DOHH2 (cell line): ENCODE measurements around the gene COX8A.

Experiments used
- H3F3A ChIP-seq: fragments of 200-600 bp; sonication (generic), shearing (Covaris generic); 2 replicates; pipeline ENCODE4 v1.6.0; 2016; ENCODE audit warnings: antibody characterized with exemption, mild to moderate bottlenecking; ENCODE audit not compliant: control insufficient read depth, insufficient read depth
- H3K27ac ChIP-seq: fragments of 200-600 bp; sonication (generic); 2 replicates; pipeline ENCODE4 v1.5.1; 2014; ENCODE audit warnings: low read depth, mild to moderate bottlenecking, low read length, moderate library complexity
- H3K27me3 ChIP-seq: fragments of 200-600 bp; sonication (generic); 2 replicates; pipeline ENCODE4 v1.6.1; 2014; ENCODE audit warnings: mild to moderate bottlenecking, low read length, mixed read lengths; ENCODE audit not compliant: control insufficient read depth
- H3K36me3 ChIP-seq: fragments of 200-600 bp; sonication (generic); 2 replicates; pipeline ENCODE4 v1.6.1; 2014; ENCODE audit warnings: mild to moderate bottlenecking, low read length, moderate library complexity, mixed read lengths; ENCODE audit not compliant: control insufficient read depth
- H3K4me1 ChIP-seq: fragments of 200-600 bp; sonication (generic); 2 replicates; pipeline ENCODE4 v1.6.1; 2014; ENCODE audit warnings: mild to moderate bottlenecking, low read length, mixed read lengths; ENCODE audit not compliant: control insufficient read depth
- H3K4me2 ChIP-seq: fragments of 200-600 bp; sonication (generic); 2 replicates; pipeline ENCODE4 v1.6.0; 2014; ENCODE audit warnings: mild to moderate bottlenecking, low read length, moderate library complexity
- H3K4me3 ChIP-seq: fragments of 200-600 bp; sonication (generic); 2 replicates; pipeline ENCODE4 v1.5.1; 2014; ENCODE audit warnings: mild to moderate bottlenecking, low read length, mixed read lengths
- H3K79me2 ChIP-seq: fragments of 200-600 bp; sonication (generic); 2 replicates; pipeline ENCODE4 v1.6.1; 2014; ENCODE audit warnings: mild to moderate bottlenecking, low read length, mixed read lengths; ENCODE audit not compliant: control insufficient read depth
- H3K9me2 ChIP-seq: fragments of 200-600 bp; sonication (generic); replicated peaks from 2 replicates; pipeline ENCODE4 v1.6.1; 2014; ENCODE audit warnings: mild to moderate bottlenecking, low read length, mixed read lengths; ENCODE audit not compliant: control insufficient read depth
- H3K9me3 ChIP-seq: fragments of 200-600 bp; sonication (generic); 2 replicates; pipeline ENCODE4 v1.6.1; 2014; ENCODE audit warnings: antibody characterized with exemption, low read length, mixed read lengths; ENCODE audit not compliant: control insufficient read depth, insufficient read depth
- H4K20me1 ChIP-seq: fragments of 200-600 bp; sonication (generic); 2 replicates; pipeline ENCODE4 v1.6.0; 2014; ENCODE audit warnings: low read depth, mild to moderate bottlenecking, antibody characterized with exemption, low read length, moderate library complexity; ENCODE audit not compliant: control insufficient read depth, insufficient read depth
- CTCF ChIP-seq: fragments of 200-600 bp; sonication (generic); IDR thresholded peaks from one replicate; pipeline ENCODE4 v1.5.1; 2014; ENCODE audit warnings: antibody characterized with exemption, mild to moderate bottlenecking, low read depth, low read length; ENCODE audit not compliant: poor library complexity, severe bottlenecking
- EZH2phosphoT487 ChIP-seq: fragments of 200-600 bp; sonication (generic); IDR thresholded peaks from 2 replicates; pipeline ENCODE4 v1.6.1; 2017; ENCODE audit warnings: borderline replicate concordance, mild to moderate bottlenecking, antibody characterized with exemption, low read length, moderate library complexity, mixed read lengths

The COX8A gene

GRCh38 chr11:64003807-64004589 is 29.6 kb downstream of the COX8A start:
- Histone ChIP-seq H3K79me2 (no peaks in the 10 kb centered on the region), H3K27me3 (peaks cover 12% of the 10 kb centered on the region), H3K9me2 (no peaks in the 10 kb centered on the region), H3K9me3 (no peaks in the 10 kb centered on the region), H3K4me2 (no peak overlapping the region), H3K36me3 (no peaks in the 10 kb centered on the region), H3K4me3 (no peak overlapping the region), H4K20me1 (0 out of 2 replicates have a peak, but pooled peaks cover 4% of the 10 kb centered on the region), H3K4me1 (peaks cover 27% of the 10 kb centered on the region), H3F3A (no peaks in the 10 kb centered on the region), H3K27ac (no peak overlapping the region)
- TF ChIP-seq EZH2phosphoT487 (no peak), CTCF (no peak)

- 0 out of 2 replicates have a peak, but pooled peaks cover 4% of the 10 kb centered on the region for H4K20me1 ChIP-seq
- H3F3A ChIP-seq, result no peaks in the 10 kb centered on the region
- no peak overlapping the region for H3K27ac ChIP-seq
- H3K9me3 ChIP-seq, result no peaks in the 10 kb centered on the region
- H3K27me3 ChIP-seq, result peaks cover 12% of the 10 kb centered on the region
- peaks cover 21% of the 10 kb centered on the region for H3K4me1 ChIP-seq
- H3K4me3 ChIP-seq, result no peak overlapping the region
- H3K4me2 ChIP-seq, result no peak overlapping the region
- TF ChIP-seq EZH2phosphoT487 (no peak), CTCF (no peak)
- no peaks in the 10 kb centered on the region for H3K79me2 ChIP-seq
- H3K9me2 ChIP-seq, result no peaks in the 10 kb centered on the region
- no peaks in the 10 kb centered on the region for H3K36me3 ChIP-seq
Measured at GRCh38 chr11:64004590-64004984, 30.2 kb downstream of the COX8A start.

- no peak for TF ChIP-seq CTCF
- TF ChIP-seq EZH2phosphoT487, result no peak
- H4K20me1 ChIP-seq, result 0 out of 2 replicates have a peak, but pooled peaks cover 4% of the 10 kb centered on the region
- H3K4me2 ChIP-seq, result no peak overlapping the region
- no peaks in the 10 kb centered on the region for H3K9me2 ChIP-seq
- no peaks in the 10 kb centered on the region for H3F3A ChIP-seq
- H3K27me3 ChIP-seq, result peaks cover 12% of the 10 kb centered on the region
- no peak overlapping the region for H3K4me3 ChIP-seq
- no peaks in the 10 kb centered on the region for H3K36me3 ChIP-seq
- H3K4me1 ChIP-seq, result peaks cover 11% of the 10 kb centered on the region
- no peak overlapping the region for H3K27ac ChIP-seq
- no peaks in the 10 kb centered on the region for H3K79me2 ChIP-seq
- peaks cover 7% of the 10 kb centered on the region for H3K9me3 ChIP-seq
Measured at GRCh38 chr11:64005691-64006090, 31.3 kb downstream of the COX8A start.
